ENCODE data around the gene FARP1.

Gene FARP1

DNA sequence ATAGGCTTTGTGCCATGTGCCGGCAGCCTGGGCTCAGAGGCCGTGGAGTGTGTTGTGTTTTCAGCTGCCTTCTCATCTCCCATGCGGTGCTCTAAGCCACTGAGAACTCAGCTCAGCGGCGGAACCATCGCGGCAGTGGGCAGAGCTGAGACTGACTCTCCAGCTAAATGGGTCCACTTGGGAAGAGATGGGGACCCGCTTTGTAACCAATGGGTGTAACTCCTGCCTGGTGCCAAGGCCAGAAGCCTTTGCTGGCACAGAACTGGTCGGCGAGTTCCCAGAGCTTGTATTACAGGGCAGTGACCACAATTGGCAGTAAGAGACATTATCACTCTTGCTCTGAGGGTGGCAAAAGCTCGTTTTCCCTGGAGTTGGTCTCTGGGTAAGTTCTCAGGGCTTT, 251.0 kb downstream of the FARP1 start:
- DNase-seq (ENCODE audit: low spot score): no peak
- in situ Hi-C loops (cut with MboI; ENCODE audit: low sequenced_read_pairs, unreplicated experiment): no loop called here
- TF ChIP-seq, protein P1, sequence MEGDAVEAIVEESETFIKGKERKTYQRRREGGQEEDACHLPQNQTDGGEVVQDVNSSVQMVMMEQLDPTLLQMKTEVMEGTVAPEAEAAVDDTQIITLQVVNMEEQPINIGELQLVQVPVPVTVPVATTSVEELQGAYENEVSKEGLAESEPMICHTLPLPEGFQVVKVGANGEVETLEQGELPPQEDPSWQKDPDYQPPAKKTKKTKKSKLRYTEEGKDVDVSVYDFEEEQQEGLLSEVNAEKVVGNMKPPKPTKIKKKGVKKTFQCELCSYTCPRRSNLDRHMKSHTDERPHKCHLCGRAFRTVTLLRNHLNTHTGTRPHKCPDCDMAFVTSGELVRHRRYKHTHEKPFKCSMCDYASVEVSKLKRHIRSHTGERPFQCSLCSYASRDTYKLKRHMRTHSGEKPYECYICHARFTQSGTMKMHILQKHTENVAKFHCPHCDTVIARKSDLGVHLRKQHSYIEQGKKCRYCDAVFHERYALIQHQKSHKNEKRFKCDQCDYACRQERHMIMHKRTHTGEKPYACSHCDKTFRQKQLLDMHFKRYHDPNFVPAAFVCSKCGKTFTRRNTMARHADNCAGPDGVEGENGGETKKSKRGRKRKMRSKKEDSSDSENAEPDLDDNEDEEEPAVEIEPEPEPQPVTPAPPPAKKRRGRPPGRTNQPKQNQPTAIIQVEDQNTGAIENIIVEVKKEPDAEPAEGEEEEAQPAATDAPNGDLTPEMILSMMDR (IDR thresholded peaks at IDR 0.05; ENCODE audit: borderline replicate concordance, control extremely low read depth, extremely low read depth, insufficient read depth, missing control alignments): no peak

DNA sequence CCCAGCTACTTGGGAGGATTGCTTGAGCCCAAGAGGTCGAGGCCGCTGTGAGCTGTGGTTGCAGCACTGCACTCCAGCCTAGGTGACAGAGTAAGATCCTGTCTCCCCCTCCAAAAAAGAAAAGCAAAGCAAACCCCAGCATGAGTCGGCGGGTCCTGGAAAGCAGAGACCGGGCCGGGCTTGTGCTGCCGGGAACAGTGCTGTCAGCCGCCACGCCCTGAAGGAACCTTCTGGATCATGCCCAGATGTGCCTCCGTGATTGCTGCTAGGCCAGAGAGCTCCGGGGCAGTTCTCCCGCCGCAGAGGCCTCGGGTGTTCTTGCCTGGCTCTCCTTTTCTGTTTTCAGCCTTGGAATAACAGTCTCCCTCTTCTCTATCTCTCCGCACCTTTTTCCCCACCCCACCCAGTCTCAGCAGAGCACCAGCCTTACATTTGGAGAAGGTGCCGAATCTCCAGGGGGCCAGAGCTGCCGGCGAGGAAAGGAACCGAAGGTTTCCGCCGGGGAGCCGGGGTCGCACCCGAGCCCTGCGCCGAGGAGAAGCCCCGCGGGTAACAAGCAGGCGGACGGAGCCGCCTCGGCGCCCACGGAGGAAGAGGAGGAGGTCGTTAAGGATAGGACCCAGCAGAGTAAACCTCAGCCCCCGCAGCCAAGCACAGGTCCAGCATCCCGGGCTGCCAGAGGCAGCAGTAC, 252.1 kb downstream of the FARP1 start:
- no peak for DNase-seq (ENCODE audit: low spot score)
- TF ChIP-seq, protein P1 (IDR thresholded peaks at IDR 0.05; ENCODE audit: borderline replicate concordance, control extremely low read depth, extremely low read depth, insufficient read depth, missing control alignments): no peak
- in situ Hi-C loops (cut with MboI; ENCODE audit: low sequenced_read_pairs, unreplicated experiment): no loop called here

DNA sequence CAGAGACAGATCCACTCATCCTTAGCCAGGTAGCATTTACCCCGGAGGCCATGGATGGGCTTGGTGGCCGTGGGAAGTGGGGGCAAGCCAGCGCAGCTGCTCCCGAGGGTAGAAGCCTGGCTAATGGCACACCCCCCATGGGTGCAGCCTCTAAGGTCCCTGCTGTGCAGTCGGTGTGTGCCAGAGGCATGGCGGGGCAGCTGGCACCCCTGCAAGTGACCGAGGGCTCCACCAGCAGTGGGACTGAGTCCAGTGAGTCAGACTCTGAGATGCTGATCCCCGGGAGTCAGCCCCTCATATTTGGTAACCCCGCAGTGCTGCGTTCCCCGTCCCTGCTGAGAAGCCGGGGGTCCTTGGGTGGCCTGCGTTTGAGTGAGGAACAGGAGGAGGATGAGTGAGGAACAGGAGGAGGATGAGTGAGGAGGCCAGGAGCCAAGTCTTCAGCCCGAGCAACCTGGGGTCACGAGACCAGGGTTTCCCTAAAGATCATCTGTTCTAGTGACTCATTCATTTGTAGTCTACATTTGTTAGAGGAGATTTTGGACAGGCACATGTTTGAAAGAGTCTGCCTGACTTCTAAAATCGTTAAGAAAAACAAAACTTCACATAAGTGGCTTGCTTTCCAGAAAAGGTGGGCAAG, 253.3 kb downstream of the FARP1 start:
- in situ Hi-C loops (cut with MboI; ENCODE audit: low sequenced_read_pairs, unreplicated experiment): no loop called here
- TF ChIP-seq, protein P1 (IDR thresholded peaks at IDR 0.05; ENCODE audit: borderline replicate concordance, control extremely low read depth, extremely low read depth, insufficient read depth, missing control alignments): no peak
- no peak for DNase-seq (ENCODE audit: low spot score)

DNA sequence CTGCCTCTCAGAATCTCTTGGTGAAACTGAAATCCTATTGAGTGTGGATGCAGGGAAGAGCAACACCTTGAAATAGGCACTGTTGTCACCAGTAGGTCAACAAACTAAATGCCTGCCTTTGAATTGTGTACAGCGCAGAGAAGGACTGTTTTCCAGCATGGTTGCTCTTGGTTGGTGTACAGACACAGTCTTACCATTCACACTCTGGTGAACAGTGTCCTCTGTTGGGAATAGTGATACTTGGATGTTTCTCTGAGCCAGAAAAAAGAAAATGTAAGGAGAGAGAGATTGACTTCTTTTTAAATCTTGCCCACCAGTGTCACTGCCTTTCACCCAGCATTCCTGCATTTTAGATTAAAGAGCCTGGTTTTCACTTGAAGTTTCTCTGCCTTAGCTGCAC, 254.3 kb downstream of the FARP1 start:
- no peak for DNase-seq (ENCODE audit: low spot score)
- TF ChIP-seq, protein P1 (IDR thresholded peaks at IDR 0.05; ENCODE audit: borderline replicate concordance, control extremely low read depth, extremely low read depth, insufficient read depth, missing control alignments): no peak
- in situ Hi-C loops (cut with MboI; ENCODE audit: low sequenced_read_pairs, unreplicated experiment): no loop called here

DNA sequence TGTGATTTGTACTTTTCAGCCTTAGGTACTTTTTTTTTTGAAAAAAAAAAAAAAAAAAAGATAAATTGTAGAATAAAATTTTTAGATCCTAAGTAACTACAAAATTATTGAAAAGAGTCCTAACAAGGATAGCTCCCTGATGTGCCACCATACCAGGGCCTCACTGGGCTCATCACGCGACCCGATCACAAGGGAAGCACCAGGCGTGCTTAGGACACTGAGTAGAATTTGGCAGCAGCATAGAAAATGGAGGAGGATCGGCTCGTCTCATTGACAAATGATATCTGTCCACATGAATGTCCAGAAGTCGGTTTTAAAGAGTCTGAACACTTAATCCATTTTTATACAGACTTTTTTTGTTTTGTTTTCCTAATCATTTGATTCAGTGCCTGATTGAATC, 255.0 kb downstream of the FARP1 start:
- TF ChIP-seq, protein P1 (IDR thresholded peaks at IDR 0.05; ENCODE audit: borderline replicate concordance, control extremely low read depth, extremely low read depth, insufficient read depth, missing control alignments): no peak
- in situ Hi-C loops (cut with MboI; ENCODE audit: low sequenced_read_pairs, unreplicated experiment): no loop called here
- DNase-seq (ENCODE audit: low spot score): no peak

DNA sequence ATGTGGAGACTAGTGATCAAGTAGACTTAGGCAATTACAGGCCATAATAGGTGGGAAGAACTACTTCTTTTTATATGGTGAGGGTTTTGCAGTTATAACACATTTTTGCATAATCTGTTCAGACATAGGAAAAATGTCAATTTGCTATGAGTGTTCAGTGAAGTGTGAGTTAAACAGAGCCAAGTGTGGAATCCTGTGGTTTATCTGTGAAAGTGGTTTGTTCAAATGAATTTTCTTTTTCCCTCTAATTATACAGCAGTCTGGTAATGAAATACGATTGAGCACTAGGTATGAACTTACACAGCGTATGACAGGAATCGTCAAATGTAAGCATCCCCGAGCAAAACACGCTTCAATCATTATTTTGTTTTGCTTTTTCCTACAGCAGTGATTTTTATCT, 255.7 kb downstream of the FARP1 start:
- TF ChIP-seq, protein P1 (IDR thresholded peaks at IDR 0.05; ENCODE audit: borderline replicate concordance, control extremely low read depth, extremely low read depth, insufficient read depth, missing control alignments): no peak
- DNase-seq (ENCODE audit: low spot score): no peak
- in situ Hi-C loops (cut with MboI; ENCODE audit: low sequenced_read_pairs, unreplicated experiment): no loop called here
